KMS-11 (cell line): ENCODE results near the gene RNGTT.

ENCODE experiments used
- H2AFZ ChIP-seq: fragments of 200-600 bp; sonication (generic); 2 replicates; pipeline ENCODE4 v1.6.1; 2016; ENCODE audit warnings: antibody characterized with exemption, mixed run types, low read depth
- H3K27ac ChIP-seq: fragments of 200-600 bp; sonication (generic); 2 replicates; pipeline ENCODE4 v1.6.1; 2016; ENCODE audit warnings: mild to moderate bottlenecking, mixed run types
- H3K27me3 ChIP-seq: fragments of 200-600 bp; sonication (generic); 2 replicates; pipeline ENCODE4 v1.6.1; 2017; ENCODE audit warnings: mild to moderate bottlenecking, low read depth, mixed run types, moderate library complexity; ENCODE audit not compliant: insufficient read depth
- H3K36me3 ChIP-seq: fragments of 200-600 bp; sonication (generic); 2 replicates; pipeline ENCODE4 v1.6.1; 2017; ENCODE audit warnings: mild to moderate bottlenecking, mixed run types; ENCODE audit not compliant: insufficient read depth
- H3K4me1 ChIP-seq: fragments of 200-600 bp; sonication (generic); 2 replicates; pipeline ENCODE4 v1.6.1; 2016; ENCODE audit warnings: mild to moderate bottlenecking, low read depth, mixed run types; ENCODE audit not compliant: poor library complexity, severe bottlenecking
- H3K4me2 ChIP-seq: fragments of 200-600 bp; sonication (generic); 2 replicates; pipeline ENCODE4 v1.7.0; 2016; ENCODE audit warnings: mild to moderate bottlenecking, mixed run types
- H3K4me3 ChIP-seq: fragments of 200-600 bp; sonication (generic); IDR thresholded peaks from 2 replicates; pipeline ENCODE4 v1.6.1; 2017; ENCODE audit warnings: low read depth, low read length, mixed read lengths; ENCODE audit not compliant: insufficient read depth
- H3K79me2 ChIP-seq: fragments of 200-600 bp; sonication (generic); 2 replicates; pipeline ENCODE4 v1.6.1; 2016; ENCODE audit warnings: low read depth, mixed run types; ENCODE audit not compliant: insufficient read depth
- H3K9ac ChIP-seq: fragments of 200-600 bp; sonication (generic); 2 replicates; pipeline ENCODE4 v1.6.1; 2016; ENCODE audit warnings: mild to moderate bottlenecking, mixed run types
- H4K20me1 ChIP-seq: fragments of 200-600 bp; sonication (generic); 2 replicates; pipeline ENCODE4 v1.6.1; 2016; ENCODE audit warnings: mild to moderate bottlenecking, mixed run types; ENCODE audit not compliant: insufficient read depth
- CTCF ChIP-seq: fragments of 200-600 bp; sonication (generic); conservative IDR thresholded peaks from 2 replicates; pipeline ENCODE4 v1.6.1; 2017; ENCODE audit warnings: low read depth, mild to moderate bottlenecking, antibody characterized with exemption, low read length, moderate library complexity, mixed read lengths

RNGTT gene

GRCh38 chr6:88712243-88712936 is 251.0 kb downstream of the RNGTT start:
- H3K4me3 ChIP-seq, result no peak overlapping the region
- H2AFZ ChIP-seq, result no peak overlapping the region
- H3K27ac ChIP-seq, result no peak overlapping the region
- no peak for TF ChIP-seq CTCF
- no peaks in the 10 kb centered on the region for H3K27me3 ChIP-seq
- no peak overlapping the region for H3K4me2 ChIP-seq
- peaks cover 7% of the 10 kb centered on the region for H3K4me1 ChIP-seq
- H4K20me1 ChIP-seq, result no peaks in the 10 kb centered on the region
- no peak overlapping the region for H3K9ac ChIP-seq
- H3K36me3 ChIP-seq, result no peaks in the 10 kb centered on the region
- no peaks in the 10 kb centered on the region for H3K79me2 ChIP-seq

GRCh38 chr6:88709819-88710246 is 253.6 kb downstream of the RNGTT start:
- no peak overlapping the region for H3K27ac ChIP-seq
- H3K4me1 ChIP-seq, result peaks cover 25% of the 10 kb centered on the region
- no peaks in the 10 kb centered on the region for H3K27me3 ChIP-seq
- H2AFZ ChIP-seq, result no peak overlapping the region
- no peaks in the 10 kb centered on the region for H3K79me2 ChIP-seq
- no peak for TF ChIP-seq CTCF
- H3K9ac ChIP-seq, result no peak overlapping the region
- H3K4me2 ChIP-seq, result no peak overlapping the region
- H3K4me3 ChIP-seq, result no peak overlapping the region
- no peaks in the 10 kb centered on the region for H3K36me3 ChIP-seq
- no peaks in the 10 kb centered on the region for H4K20me1 ChIP-seq

GRCh38 chr6:88708197-88708744 is 255.1 kb downstream of the RNGTT start:
- Histone ChIP-seq H3K27ac (no peak overlapping the region), H3K79me2 (no peaks in the 10 kb centered on the region), H3K4me3 (no peak overlapping the region), H4K20me1 (no peaks in the 10 kb centered on the region), H3K9ac (no peak overlapping the region), H3K4me1 (peaks cover 27% of the 10 kb centered on the region), H3K36me3 (no peaks in the 10 kb centered on the region), H2AFZ (no peak overlapping the region), H3K27me3 (no peaks in the 10 kb centered on the region), H3K4me2 (no peak overlapping the region)
- TF ChIP-seq CTCF, result no peak

GRCh38 chr6:88705601-88706000 is 257.8 kb downstream of the RNGTT start:
- TF ChIP-seq CTCF, result no peak
- Histone ChIP-seq H3K4me1 (peaks cover 20% of the 10 kb centered on the region), H3K4me3 (no peak overlapping the region), H3K4me2 (peak overlapping the region; percentile 0; the same call in 1 of the 2 replicates), H3K36me3 (no peaks in the 10 kb centered on the region), H3K27me3 (no peaks in the 10 kb centered on the region), H2AFZ (no peak overlapping the region), H3K27ac (no peak overlapping the region), H3K79me2 (no peaks in the 10 kb centered on the region; the same call in 1 of the 2 replicates), H3K9ac (no peak overlapping the region), H4K20me1 (no peaks in the 10 kb centered on the region)
